ENCODE results near the gene STEAP2.
"Not testable (repeated sequence)": the region's sequence is repeated elsewhere in the genome, so short reads cannot be mapped to it uniquely, and the experiment has no call there.

STEAP2 gene

GRCh38 chr7:90233569-90233968 is 22.0 kb downstream of the STEAP2 start:
- no peak for DNase-seq

- no peak for DNase-seq
Measured at GRCh38 chr7:90236721-90237289, 25.3 kb downstream of the STEAP2 start.

GRCh38 chr7:90238022-90238421 is 26.5 kb downstream of the STEAP2 start:
- DNase-seq, result no peak

GRCh38 chr7:90238583-90238982 is 27.0 kb downstream of the STEAP2 start:
- no peak for DNase-seq

- no peak for DNase-seq
Measured at GRCh38 chr7:90239050-90239449, 27.5 kb downstream of the STEAP2 start.

GRCh38 chr7:90239625-90240228 is 28.2 kb downstream of the STEAP2 start:
- no peak for DNase-seq

- no peak for DNase-seq
Measured at GRCh38 chr7:90242369-90243168, 31.0 kb downstream of the STEAP2 start.

- DNase-seq, result no peak
Measured at GRCh38 chr7:90243556-90243955, 32.0 kb downstream of the STEAP2 start.

- DNase-seq, result no peak
Measured at GRCh38 chr7:90244565-90244908, 33.0 kb downstream of the STEAP2 start.

GRCh38 chr7:90244909-90245851 is 33.6 kb downstream of the STEAP2 start, which contains the start of gene CFAP69:
Gene CFAP69, plus strand, starts transcription at chr7:90245174. Its CDS starts 251 bp downstream, at chr7:90245425.
- peak; percentile 37 to 91 (median 80) for DNase-seq

GRCh38 chr7:90246171-90246570 is 34.6 kb downstream of the STEAP2 start:
- DNase-seq, result no peak

GRCh38 chr7:90248706-90249105 is 37.2 kb downstream of the STEAP2 start:
- no peak for DNase-seq

- DNase-seq, result no peak
Measured at GRCh38 chr7:90250601-90251303, 39.2 kb downstream of the STEAP2 start.

GRCh38 chr7:90251304-90251635 is 39.7 kb downstream of the STEAP2 start:
- DNase-seq, result no peak

- not testable (repeated sequence) for DNase-seq
Measured at GRCh38 chr7:90256011-90256410, 44.5 kb downstream of the STEAP2 start.

- DNase-seq, result no peak
Measured at GRCh38 chr7:90256778-90257177, 45.2 kb downstream of the STEAP2 start.

- DNase-seq, result no peak
Measured at GRCh38 chr7:90261441-90261840, 49.9 kb downstream of the STEAP2 start.

- DNase-seq, result no peak
Measured at GRCh38 chr7:90262438-90262837, 50.9 kb downstream of the STEAP2 start.

- DNase-seq, result no peak
Measured at GRCh38 chr7:90266808-90267207, 55.3 kb downstream of the STEAP2 start.

GRCh38 chr7:90267263-90267858 is 55.8 kb downstream of the STEAP2 start:
- DNase-seq, result no peak

GRCh38 chr7:90269163-90269562 is 57.6 kb downstream of the STEAP2 start:
- DNase-seq, result no peak
